Neural cell (in vitro differentiated cells): ENCODE results near the gene UFD1. TPM values are rescaled to one million over a fixed set of nuclear protein-coding genes. Genes with fewer than 3 reads are reported as not detected.

Source experiments
- H2AFZ ChIP-seq: fragments of 200-600, 300-800 bp; sonication (generic), shearing (Covaris generic); 2 replicates; pipeline ENCODE4 v1.6.0; 2014; ENCODE audit warnings: low read depth, mild to moderate bottlenecking, antibody characterized with exemption, low read length, moderate library complexity
- H3F3A ChIP-seq: fragments of 200-600 bp; shearing (Covaris generic); 2 replicates; pipeline ENCODE4 v1.6.1; 2016; ENCODE audit warnings: mild to moderate bottlenecking, moderate library complexity, mixed read lengths, antibody characterized with exemption, low read length; ENCODE audit not compliant: insufficient read depth, poor library complexity, severe bottlenecking
- H3K27ac ChIP-seq: fragments of 200-600, 300-800 bp; sonication (generic), shearing (Covaris generic); 2 replicates; pipeline ENCODE4 v1.5.1; 2014; ENCODE audit warnings: mild to moderate bottlenecking, low read length, moderate library complexity
- H3K27me3 ChIP-seq: fragments of 300-800, 200-600 bp; sonication (generic), shearing (Covaris generic); 2 replicates; pipeline ENCODE4 v1.6.0; 2014; ENCODE audit warnings: mild to moderate bottlenecking, low read depth, low read length, moderate library complexity; ENCODE audit not compliant: insufficient read depth
- H3K36me3 ChIP-seq: fragments of 300-800, 200-600 bp; sonication (generic), shearing (Covaris generic); 2 replicates; pipeline ENCODE4 v1.5.1; 2014; ENCODE audit warnings: mild to moderate bottlenecking, antibody characterized with exemption, low read length, moderate library complexity; ENCODE audit not compliant: insufficient read depth
- H3K4me2 ChIP-seq: fragments of 300-800, 200-600 bp; sonication (generic), shearing (Covaris generic); 2 replicates; pipeline ENCODE4 v1.6.0; 2014; ENCODE audit warnings: mild to moderate bottlenecking, low read length
- H3K4me3 ChIP-seq: fragments of 300-800, 200-600 bp; sonication (generic), shearing (Covaris generic); 2 replicates; pipeline ENCODE4 v1.5.1; 2014; ENCODE audit warnings: mild to moderate bottlenecking, low read length, moderate library complexity
- H3K79me2 ChIP-seq: fragments of 200-600 bp; shearing (Covaris generic); replicated peaks from 2 replicates; pipeline ENCODE4 v1.6.0; 2014; ENCODE audit warnings: mild to moderate bottlenecking, low read length, moderate library complexity; ENCODE audit not compliant: insufficient read depth
- H3K9ac ChIP-seq: fragments of 300-800, 200-600 bp; sonication (generic), shearing (Covaris generic); 2 replicates; pipeline ENCODE4 v1.6.1; 2016; ENCODE audit warnings: mild to moderate bottlenecking, low read length, mixed read lengths
- H3K9me2 ChIP-seq: fragments of 200-600 bp; shearing (Covaris generic); 2 replicates; pipeline ENCODE4 v1.6.1; 2016; ENCODE audit warnings: mild to moderate bottlenecking, low read length, mixed read lengths; ENCODE audit not compliant: insufficient read depth
- H3K9me3 ChIP-seq: fragments of 200-600, 300-800 bp; sonication (generic), shearing (Covaris generic); 2 replicates; pipeline ENCODE4 v1.6.1; 2016; ENCODE audit warnings: mild to moderate bottlenecking, mixed run types, low read length, moderate library complexity, mixed read lengths
- H4K20me1 ChIP-seq: fragments of 200-600 bp; shearing (Covaris generic); 2 replicates; pipeline ENCODE4 v1.6.1; 2016; ENCODE audit warnings: mild to moderate bottlenecking, mixed run types; ENCODE audit not compliant: insufficient read depth
- EP300 ChIP-seq: fragments of 450-650 bp; conservative IDR thresholded peaks from 2 replicates; pipeline ENCODE4 v1.6.1; 2014; ENCODE audit warnings: antibody characterized with exemption, mild to moderate bottlenecking, moderate library complexity; ENCODE audit not compliant: poor library complexity, severe bottlenecking
- EZH2 ChIP-seq: fragments of 200-600, 300-800 bp; shearing (Covaris generic), sonication (generic); IDR thresholded peaks from 2 replicates; pipeline ENCODE4 v1.6.1; 2014; ENCODE audit warnings: antibody characterized with exemption, low read length, borderline replicate concordance, mild to moderate bottlenecking; ENCODE audit not compliant: insufficient read depth, poor library complexity, severe bottlenecking
- MXI1 ChIP-seq: fragments of 450-650 bp; conservative IDR thresholded peaks from 2 replicates; pipeline ENCODE4 v1.6.1; 2014; ENCODE audit warnings: antibody characterized with exemption, mild to moderate bottlenecking; ENCODE audit not compliant: poor library complexity, severe bottlenecking
- POLR2AphosphoS5 ChIP-seq: IDR thresholded peaks from 2 replicates; pipeline ENCODE4 v1.6.1; 2012
- RAD21 ChIP-seq: fragments of 450-650 bp; conservative IDR thresholded peaks from 2 replicates; pipeline ENCODE4 v1.6.1; 2014; ENCODE audit warnings: antibody characterized with exemption, mild to moderate bottlenecking, moderate library complexity
- SMC3 ChIP-seq: fragments of 450-650 bp; conservative IDR thresholded peaks from 2 replicates; pipeline ENCODE4 v1.6.1; 2014; ENCODE audit warnings: antibody characterized with exemption, mild to moderate bottlenecking, moderate library complexity; ENCODE audit not compliant: poor library complexity
- TAF1 ChIP-seq: IDR thresholded peaks from 2 replicates; pipeline ENCODE4 v1.6.1; 2012; ENCODE audit warnings: low read depth
- polyA plus RNA-seq: library from polyadenylated mRNA; depleted of rRNA; stranded (reverse); fragments of >200 nt; gene quantifications from 2 replicates; pipeline ENCODE4 v1.2.3, GENCODE V29; 2014
- TF ChIP-seq, protein P1 (sequence below): fragments of 450-650 bp; IDR thresholded peaks from 2 replicates; pipeline ENCODE4 v1.5.1; 2014; ENCODE audit warnings: antibody characterized with exemption, mild to moderate bottlenecking, moderate library complexity; ENCODE audit not compliant: poor library complexity, severe bottlenecking
- TF ChIP-seq, protein P2 (sequence below): IDR thresholded peaks from 2 replicates; pipeline ENCODE4 v1.6.1; 2012; ENCODE audit warnings: borderline replicate concordance

UFD1 gene
- polyA plus RNA-seq, 1 donor from 2014 or later = 56.9 TPM

DNA sequence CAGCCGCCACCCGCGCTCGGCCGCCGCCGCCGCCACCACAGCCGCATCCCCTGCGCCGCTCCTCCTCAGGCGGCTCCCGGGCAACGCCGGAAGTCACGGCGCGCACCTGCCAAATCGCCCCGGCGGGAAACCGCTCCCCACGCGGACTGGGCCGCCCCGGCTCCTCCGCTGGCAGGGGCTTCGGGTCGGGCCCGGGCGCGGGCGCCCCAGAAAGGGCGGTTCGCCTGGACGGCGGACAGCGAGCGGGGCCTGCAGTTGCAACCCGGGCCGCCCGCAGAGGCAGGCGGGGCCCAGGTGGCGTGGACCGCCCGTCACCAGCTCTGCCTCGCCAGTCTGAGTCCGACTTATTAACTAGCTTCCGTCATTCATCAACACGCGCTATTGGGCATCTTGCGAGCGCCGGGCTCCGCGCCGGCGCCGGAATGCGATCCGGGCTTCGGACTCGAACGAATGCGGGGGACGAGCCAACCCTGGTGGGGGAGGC, 47.3 kb downstream of the UFD1 start, which contains the start of gene HIRA:
Gene HIRA, minus strand, starts transcription at position 85 of the 484 bp plus-strand sequence. CDS start 257 bp downstream, outside the sequence.
- peaks cover 5% of the 10 kb centered on the region for H4K20me1 ChIP-seq
- H3K79me2 ChIP-seq = peaks cover 46% of the 10 kb centered on the region
- peak within 1 kb of the TSS; percentile 93 for H3K9ac ChIP-seq
- no peaks in the 10 kb centered on the region for H3K9me2 ChIP-seq
- H3K4me2 ChIP-seq = peak within 1 kb of the TSS; percentile 89
- peaks cover 9% of the 10 kb centered on the region for H3K36me3 ChIP-seq
- peak within 1 kb of the TSS; percentile 60 for H2AFZ ChIP-seq
- no peaks in the 10 kb centered on the region for H3K27me3 ChIP-seq
- TF ChIP-seq RAD21 (no peak), EZH2 (no peak), POLR2AphosphoS5 (no peak), MXI1 (no peak), TAF1 (peak; percentile 53), SMC3 (peak; percentile 9), EP300 (peak; percentile 41)
- TF ChIP-seq, protein P1, sequence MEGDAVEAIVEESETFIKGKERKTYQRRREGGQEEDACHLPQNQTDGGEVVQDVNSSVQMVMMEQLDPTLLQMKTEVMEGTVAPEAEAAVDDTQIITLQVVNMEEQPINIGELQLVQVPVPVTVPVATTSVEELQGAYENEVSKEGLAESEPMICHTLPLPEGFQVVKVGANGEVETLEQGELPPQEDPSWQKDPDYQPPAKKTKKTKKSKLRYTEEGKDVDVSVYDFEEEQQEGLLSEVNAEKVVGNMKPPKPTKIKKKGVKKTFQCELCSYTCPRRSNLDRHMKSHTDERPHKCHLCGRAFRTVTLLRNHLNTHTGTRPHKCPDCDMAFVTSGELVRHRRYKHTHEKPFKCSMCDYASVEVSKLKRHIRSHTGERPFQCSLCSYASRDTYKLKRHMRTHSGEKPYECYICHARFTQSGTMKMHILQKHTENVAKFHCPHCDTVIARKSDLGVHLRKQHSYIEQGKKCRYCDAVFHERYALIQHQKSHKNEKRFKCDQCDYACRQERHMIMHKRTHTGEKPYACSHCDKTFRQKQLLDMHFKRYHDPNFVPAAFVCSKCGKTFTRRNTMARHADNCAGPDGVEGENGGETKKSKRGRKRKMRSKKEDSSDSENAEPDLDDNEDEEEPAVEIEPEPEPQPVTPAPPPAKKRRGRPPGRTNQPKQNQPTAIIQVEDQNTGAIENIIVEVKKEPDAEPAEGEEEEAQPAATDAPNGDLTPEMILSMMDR = no peak
- TF ChIP-seq, protein P2, sequence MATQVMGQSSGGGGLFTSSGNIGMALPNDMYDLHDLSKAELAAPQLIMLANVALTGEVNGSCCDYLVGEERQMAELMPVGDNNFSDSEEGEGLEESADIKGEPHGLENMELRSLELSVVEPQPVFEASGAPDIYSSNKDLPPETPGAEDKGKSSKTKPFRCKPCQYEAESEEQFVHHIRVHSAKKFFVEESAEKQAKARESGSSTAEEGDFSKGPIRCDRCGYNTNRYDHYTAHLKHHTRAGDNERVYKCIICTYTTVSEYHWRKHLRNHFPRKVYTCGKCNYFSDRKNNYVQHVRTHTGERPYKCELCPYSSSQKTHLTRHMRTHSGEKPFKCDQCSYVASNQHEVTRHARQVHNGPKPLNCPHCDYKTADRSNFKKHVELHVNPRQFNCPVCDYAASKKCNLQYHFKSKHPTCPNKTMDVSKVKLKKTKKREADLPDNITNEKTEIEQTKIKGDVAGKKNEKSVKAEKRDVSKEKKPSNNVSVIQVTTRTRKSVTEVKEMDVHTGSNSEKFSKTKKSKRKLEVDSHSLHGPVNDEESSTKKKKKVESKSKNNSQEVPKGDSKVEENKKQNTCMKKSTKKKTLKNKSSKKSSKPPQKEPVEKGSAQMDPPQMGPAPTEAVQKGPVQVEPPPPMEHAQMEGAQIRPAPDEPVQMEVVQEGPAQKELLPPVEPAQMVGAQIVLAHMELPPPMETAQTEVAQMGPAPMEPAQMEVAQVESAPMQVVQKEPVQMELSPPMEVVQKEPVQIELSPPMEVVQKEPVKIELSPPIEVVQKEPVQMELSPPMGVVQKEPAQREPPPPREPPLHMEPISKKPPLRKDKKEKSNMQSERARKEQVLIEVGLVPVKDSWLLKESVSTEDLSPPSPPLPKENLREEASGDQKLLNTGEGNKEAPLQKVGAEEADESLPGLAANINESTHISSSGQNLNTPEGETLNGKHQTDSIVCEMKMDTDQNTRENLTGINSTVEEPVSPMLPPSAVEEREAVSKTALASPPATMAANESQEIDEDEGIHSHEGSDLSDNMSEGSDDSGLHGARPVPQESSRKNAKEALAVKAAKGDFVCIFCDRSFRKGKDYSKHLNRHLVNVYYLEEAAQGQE = no peak
- H3K4me3 ChIP-seq = peak within 1 kb of the TSS; percentile 98
- H3K27ac ChIP-seq = peak within 1 kb of the TSS; percentile 92
- no peaks in the 10 kb centered on the region for H3F3A ChIP-seq
- H3K9me3 ChIP-seq = no peaks in the 10 kb centered on the region

DNA sequence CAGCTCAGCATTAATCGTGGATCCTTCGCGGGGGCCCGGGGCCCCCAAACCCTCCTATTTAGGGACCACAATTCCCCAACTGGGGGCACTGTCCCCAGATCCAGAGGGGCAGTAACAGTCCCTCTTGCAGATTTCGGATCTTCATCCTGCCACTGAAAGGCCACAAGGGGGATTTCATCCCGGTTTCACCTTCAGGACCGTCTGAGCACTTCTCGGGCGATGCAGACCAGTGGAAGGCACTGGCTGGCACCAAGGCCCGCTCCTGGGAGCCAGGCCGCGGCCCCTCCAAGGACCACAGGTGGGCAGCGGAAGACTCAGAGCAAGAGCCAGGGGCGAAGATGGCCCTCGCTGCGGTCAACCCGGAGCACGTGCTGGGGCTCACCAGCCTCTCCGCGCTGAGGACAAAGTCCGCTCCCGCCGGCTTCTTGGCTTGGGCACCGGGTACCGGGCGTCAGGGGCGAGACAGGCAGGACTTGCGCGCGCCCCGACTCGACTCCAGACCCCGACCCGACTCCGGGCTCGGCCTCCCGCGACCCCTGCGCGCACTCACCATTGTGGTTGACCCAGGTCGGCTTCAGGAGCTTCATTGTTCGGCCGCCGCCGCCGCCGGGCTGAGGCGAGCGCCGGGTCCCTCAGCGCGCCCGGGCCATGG, 48.0 kb downstream of the UFD1 start:
- H3F3A ChIP-seq = no peaks in the 10 kb centered on the region
- peak overlapping the region; percentile 83 for H3K9ac ChIP-seq
- H3K27me3 ChIP-seq = no peaks in the 10 kb centered on the region
- peaks cover 9% of the 10 kb centered on the region for H3K36me3 ChIP-seq
- H3K4me2 ChIP-seq = peak overlapping the region; percentile 89
- H3K9me3 ChIP-seq = no peaks in the 10 kb centered on the region
- H3K4me3 ChIP-seq = peak overlapping the region; percentile 98
- H4K20me1 ChIP-seq = peaks cover 5% of the 10 kb centered on the region
- peak overlapping the region; percentile 1 for H2AFZ ChIP-seq
- H3K79me2 ChIP-seq = peaks cover 52% of the 10 kb centered on the region
- no peaks in the 10 kb centered on the region for H3K9me2 ChIP-seq
- H3K27ac ChIP-seq = peak overlapping the region; percentile 57
- TF ChIP-seq SMC3 (peak; percentile 35), TAF1 (no peak), EZH2 (no peak), MXI1 (peak; percentile 12), POLR2AphosphoS5 (no peak), RAD21 (no peak), EP300 (no peak)
- TF ChIP-seq, protein P2 = peak; percentile 3
- TF ChIP-seq, protein P1 = peak; percentile 40
